HG03135 (cell line): ENCODE measurements around the gene CAPN2.
"Not testable (repeated sequence)": the region's sequence is repeated elsewhere in the genome, so short reads cannot be mapped to it uniquely, and the experiment has no call there.

Experiments
- ATAC-seq: cut with Tn5 transposase; IDR thresholded peaks from one replicate; pipeline ENCODE4 v1.9.1; 2021; ENCODE audit warnings: mild to moderate bottlenecking, moderate library complexity; ENCODE audit not compliant: unreplicated experiment

The CAPN2 gene

DNA sequence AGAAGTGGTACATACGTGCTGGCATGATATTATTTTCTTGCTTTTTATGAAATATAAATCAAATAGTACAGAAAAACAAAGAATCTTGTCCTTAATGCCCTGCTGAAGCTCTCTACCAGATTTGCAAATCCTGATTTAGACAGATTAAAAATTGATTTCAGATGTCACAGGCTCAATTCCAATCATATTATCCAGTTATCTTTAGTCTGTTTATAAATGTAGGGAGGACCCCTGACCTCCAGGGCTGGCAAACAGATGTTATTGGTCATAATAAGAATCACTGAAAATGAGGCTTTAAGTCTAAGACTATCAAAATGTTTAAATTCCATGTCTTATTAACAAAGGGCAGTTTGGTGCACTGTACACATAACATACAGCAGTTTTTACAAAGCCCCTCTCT lies 71.3 kb downstream of the CAPN2 start:
- no peak for ATAC-seq

DNA sequence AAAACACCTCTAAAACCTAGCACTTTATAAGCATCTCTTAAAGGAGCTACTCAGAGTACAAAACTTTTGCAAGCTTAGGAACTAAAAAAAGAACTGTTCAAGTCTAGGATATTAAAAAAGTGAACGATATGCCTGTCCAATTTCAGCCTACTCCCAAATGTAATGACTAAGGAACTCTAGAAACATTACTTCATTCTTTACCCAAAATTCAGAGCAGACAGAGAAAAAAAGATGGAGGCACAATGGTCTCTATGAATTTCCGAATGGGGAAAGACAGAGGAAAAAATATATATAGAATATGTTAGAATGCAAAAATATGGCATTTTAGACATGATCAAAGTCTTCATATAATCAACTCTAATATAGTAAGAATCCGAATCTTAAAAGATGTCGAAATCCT lies 72.2 kb downstream of the CAPN2 start:
- ATAC-seq: no peak

DNA sequence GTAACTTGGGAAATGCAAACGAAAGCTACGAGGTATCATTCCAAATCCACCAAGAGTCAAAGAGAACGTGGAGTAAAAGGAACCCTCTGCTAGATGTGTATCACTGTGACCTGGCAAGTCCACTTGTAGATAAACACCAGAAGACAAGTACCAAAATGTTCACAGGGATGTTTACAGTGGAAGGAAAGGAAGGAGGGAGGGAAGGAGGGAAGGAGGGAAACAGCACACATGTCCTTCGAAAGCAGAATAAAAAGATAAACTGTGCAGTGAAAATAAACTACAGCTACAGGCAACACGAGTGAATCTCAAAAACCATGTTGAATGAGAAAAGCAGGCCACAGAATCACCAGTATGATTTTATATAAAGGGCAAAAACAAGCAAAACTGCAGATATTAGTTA lies 73.5 kb downstream of the CAPN2 start:
- ATAC-seq: no peak

DNA sequence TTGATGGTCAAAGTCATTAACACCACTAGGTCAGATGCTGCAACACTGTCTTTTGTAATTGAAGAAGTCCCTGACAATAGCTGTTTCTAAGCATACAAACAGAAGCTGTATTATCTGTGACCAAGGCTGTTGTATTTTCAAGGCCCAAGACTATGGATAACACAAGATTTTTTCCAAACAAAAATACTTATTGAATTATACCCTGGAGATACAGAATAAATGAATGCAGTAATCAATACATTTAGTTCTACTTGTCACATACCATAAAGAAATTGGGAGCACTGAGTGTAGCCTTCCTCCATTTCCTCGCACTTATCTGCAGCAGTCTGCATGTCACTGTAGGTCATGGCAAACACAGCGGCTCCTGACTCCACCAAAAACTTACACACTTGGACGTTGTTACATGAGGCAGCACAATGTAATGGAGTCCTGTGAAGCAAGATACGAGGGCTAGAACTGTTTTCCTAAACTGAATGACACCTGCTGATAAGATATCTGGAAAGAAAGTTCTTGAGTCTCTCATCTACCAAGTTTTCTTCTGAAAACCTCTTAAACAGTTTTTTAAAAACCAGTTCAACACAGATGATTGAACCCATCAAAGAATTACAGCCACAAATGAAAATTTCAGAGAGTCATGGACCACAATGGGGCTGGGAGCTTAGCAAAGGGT lies 76.5 kb downstream of the CAPN2 start:
- no peak for ATAC-seq

DNA sequence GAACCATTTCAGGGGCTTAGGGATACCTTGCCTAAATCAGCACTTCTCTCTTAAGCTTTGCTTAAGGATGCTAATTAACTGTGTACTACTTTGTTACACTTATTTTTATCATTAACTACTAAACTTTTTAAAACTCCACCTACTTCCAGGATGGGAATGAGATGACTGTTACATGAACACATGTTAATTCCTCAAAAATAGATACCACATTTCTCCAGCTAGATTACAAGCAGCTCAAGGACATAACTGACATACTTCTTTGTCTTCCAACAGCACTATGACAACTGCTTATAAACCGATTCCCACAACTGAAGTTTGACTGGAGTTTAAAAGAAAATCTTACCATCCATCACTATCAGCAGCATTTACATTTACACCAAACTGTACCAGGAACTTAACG lies 79.7 kb downstream of the CAPN2 start:
- ATAC-seq: no peak

DNA sequence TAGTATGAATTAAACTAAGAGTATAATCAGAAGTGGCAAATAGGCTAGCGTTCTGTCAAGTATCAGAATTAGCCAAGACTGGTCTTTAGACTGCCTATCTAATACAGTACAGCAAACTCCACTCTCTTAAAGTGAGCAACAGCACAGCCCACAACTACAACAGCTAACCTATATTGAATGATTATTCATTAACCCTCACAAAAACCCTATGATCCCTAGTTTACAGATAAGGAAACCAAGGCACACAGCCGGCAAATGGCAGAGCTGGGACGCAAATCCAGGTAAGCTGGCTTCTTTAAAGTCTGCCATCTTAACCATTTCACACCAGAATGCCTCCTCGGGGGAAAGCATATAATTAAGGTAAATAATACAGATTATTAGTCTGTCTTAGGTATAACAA lies 81.4 kb downstream of the CAPN2 start:
- no peak for ATAC-seq

DNA sequence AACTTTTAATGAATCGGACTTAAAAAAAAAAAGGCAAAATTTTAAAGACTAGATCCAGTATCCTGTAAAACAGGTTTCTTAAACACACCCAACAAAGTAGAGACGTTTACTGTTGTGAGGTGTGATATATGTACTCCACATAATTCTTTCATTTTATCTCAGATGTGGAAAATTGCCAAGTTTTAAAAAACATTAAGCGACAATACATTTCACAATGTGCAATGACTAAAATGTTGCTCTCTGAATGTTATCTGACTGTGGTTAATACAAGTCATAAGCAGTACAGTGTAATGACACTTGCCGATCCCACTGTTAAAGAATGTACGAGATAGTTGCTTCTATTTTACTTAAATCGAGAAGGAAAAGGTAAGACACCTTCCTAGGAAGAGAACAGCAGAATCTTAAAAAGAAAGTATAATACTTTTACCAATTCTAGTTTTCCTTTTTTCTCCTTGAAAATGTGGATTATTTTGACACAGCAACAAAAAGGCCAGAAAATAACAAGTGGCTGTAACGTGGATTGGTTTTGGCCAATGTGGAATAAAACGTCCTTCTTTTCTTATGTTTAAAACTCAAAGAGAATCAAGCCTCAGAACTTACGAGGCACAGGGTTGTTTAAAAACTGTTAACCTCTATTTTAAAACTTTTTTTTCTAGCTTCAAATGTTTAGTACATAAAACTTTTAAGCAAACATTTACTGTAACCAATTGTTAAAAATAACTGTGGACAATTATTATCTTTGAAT lies 82.0 kb downstream of the CAPN2 start:
- ATAC-seq: no peak

DNA sequence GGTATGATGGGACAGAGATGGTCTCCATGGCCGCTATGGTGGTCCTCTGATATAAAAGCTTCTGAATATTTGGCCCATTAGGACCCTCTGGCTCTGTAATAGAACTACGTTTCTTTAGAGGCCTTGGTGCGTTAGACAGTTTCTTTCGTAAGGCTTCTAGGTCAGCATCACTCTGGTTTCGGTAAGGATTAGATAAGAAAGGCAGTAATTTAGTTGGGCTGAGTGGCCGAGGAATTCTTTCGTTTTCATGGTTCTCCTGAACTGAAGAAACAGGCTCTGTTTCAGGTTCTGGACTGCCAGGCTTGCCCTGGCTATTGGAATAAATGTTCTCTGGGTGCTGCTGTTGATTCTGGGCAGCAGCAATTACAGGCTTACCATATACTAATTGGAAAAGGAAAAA lies 83.9 kb downstream of the CAPN2 start:
- ATAC-seq: no peak

DNA sequence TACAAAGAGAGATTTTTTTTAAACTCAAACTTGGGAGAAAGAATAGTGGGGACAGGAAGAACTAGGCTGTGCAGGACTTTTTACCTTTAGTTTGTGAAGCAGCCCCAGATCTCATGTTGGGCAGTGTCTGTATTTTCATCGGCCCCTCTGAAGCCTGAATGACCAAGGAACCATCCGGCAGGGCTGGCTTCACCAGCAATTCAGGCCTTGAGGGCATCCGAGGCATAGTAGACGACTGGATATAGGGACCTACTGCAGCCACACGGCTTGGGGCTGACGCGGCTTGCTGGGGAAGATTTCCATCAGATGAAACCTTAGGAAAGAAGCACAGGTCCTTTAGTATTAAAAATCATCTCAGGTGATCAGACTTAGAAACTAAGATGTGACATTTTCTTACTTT lies 89.7 kb downstream of the CAPN2 start:
- ATAC-seq: no peak

DNA sequence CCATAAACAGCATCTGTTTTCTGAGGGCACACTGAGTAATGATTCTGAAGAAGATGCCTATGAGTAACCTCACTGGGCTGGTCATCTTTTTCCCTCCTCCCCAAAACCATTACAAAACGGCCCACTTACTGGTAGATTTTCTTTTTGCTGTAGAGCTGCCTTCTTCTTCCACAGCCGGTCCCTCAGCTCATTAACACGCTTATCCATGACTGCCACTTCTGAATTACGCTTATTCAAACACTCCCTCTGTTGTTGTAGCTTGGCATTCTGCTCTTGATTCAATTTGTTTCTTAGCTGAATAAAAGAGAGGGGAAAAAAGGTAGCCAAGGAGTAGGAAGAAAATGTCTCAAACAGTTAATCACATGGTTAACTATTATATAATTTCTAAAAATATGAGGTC lies 90.3 kb downstream of the CAPN2 start:
- no peak for ATAC-seq

DNA sequence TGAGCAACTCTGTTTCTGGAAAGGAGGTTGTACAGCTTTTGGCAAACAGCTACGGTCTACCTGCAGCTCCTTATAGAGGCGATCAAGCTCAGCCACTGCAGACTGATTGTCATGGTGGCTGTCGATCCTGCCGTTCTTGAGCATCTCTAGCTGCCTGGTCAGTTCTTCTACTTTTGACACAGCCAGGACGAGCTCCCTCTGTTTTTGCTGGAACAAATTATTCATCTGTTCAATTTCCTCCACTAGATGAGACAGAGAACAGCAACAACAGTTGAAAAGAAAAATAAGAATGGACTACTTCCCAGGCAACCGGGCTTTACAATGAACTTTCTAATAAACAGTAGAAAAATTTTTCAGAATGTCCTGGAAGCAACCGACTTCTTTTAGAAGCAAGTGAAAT lies 90.9 kb downstream of the CAPN2 start:
- ATAC-seq: no peak

DNA sequence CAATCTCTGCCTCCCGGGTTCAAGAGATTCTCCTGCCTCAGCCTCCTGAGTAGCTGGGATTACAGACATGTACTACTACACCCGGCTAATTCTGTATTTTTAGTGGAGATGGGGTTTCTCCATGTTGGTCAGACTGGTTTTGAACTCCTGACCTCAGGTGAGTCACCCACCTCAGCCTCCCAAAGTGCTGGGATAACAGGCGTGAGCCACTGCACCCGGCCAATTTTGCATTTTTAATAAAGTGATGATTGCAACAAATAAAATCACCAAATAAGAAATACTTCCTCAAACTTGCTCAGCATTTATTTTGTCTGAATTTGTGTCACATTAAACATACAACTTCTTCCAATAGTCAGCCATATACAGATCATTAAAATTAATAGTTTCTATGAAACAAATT lies 97.6 kb downstream of the CAPN2 start:
- ATAC-seq: not testable (repeated sequence)

DNA sequence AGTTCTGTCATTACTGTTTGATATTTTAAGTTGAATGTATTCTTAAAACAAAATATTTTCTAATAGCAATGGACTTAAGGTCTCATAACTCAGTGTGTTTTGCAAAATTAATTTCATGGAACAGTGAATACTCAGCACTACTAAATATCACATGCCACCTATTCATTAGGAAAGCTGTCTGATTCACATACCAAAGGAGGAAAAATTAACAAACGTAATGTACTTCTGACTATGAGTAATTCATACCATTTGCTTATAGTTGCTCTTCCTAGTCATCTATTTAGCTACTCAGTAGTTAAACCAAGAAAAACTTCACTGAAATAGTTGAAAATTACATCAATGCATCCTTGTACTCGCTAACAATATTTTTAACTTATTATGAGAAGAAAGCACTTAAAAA lies 98.2 kb downstream of the CAPN2 start:
- ATAC-seq: no peak

DNA sequence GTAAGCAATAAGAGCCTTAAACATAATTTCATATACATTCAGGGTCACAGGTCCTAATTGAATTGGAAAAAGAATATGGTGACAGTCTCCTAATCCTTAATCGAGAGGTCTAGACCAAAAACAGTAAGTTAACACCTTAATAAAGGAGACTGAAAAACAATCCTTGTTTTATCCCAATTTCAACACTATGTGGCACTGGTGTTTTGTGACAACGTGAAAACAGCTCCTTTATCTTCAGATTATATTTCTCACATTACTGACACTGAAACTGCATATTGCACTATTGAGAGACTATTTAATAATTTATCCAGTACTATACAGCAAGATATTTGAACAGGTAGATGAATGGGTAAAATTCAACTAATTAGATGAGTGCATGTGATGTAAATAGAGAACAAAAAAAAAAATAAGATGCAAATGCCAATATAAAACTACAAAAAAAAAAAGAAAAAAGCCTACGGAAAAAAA lies 99.3 kb downstream of the CAPN2 start:
- ATAC-seq: no peak

DNA sequence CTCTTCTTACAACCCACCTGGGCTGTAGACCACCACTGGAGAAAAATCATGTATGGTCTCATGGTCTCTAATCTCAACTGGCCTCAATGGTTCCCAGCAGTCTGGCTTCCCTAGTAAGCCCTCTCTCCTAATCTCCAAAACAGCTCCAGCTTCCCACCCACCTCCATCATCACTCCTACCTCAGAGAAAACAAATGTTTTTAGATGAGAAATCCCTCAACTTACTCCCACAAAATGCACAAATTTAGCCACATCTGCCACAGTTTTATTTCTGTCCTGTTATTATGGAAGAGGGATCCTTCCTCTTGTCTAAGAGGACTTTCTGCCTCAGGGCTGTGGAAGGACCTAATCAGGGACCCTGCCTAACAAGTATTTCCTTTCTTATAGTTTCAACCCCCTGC lies 101.3 kb downstream of the CAPN2 start:
- no peak for ATAC-seq

DNA sequence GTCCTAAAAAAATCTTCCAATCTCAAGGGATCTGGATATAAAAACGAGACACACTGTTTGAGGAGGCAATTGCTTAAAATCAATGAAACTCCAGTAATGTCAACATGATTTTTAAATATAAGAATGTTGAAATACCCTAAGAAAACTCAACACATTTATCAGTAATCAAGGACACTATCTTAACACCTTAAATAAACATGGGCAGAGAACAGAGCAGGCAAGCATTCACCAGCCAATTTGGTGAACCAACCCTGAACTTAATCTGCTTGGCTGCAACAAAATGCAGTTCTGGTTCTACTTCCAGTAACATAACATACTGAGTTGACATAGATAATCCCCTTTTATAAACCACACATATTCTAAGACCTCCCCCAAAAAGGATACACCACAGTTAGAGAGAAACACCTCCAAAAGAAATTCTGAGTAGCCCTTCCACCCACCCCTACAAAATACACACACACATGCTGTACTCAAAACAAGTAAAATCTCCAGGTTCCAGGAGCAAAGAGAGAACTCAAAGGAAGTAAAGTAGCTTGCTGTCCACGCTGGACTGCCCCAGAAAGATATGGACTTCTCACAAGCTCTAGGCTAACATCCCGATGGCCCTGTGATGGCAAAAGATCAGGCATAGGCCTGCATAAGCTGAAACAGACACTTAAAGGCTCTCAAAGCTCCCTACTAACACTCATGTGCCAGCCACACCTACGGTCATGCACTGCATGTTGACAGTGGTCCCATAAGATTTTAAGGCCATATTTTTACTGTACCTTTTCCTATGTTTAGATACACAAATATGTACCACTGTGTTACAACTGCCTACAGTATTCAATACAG lies 102.9 kb downstream of the CAPN2 start:
- ATAC-seq: no peak

DNA sequence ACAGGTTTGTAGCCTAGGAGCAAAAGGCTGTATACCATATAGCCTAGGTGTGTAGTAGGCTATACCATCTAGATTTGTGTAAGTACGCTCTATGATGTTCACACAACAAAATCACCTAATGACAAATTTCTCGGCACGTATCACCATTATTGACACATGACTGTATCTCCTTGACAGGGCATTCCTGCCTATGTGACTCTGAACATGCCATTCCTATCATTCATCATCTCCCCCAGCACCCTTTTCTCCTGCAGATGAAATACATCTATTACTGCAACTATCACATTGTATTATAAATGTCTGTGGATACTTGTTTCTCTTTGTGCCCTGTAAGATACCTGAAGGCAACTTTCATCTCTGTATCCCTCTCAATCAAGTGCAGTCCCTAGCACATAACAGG lies 103.5 kb downstream of the CAPN2 start:
- ATAC-seq: no peak

DNA sequence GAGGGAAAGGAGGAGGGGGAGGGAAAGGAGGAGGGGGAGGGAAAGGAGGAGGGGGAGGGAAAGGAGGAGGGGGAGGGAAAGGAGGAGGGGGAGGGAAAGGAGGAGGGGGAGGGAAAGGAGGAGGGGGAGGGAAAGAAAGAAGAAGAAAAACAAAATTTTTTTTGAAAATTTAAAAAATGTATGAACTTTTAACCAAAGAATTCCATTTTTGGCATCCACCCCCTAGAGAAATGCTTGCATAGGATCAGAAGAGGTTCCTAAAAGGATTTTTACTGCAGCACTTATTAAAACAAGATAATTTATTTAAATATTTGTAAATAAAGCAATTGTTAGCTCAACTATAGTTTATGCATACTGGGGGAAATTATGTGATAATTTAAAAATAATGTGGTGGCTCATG lies 104.9 kb downstream of the CAPN2 start:
- not testable (repeated sequence) for ATAC-seq

DNA sequence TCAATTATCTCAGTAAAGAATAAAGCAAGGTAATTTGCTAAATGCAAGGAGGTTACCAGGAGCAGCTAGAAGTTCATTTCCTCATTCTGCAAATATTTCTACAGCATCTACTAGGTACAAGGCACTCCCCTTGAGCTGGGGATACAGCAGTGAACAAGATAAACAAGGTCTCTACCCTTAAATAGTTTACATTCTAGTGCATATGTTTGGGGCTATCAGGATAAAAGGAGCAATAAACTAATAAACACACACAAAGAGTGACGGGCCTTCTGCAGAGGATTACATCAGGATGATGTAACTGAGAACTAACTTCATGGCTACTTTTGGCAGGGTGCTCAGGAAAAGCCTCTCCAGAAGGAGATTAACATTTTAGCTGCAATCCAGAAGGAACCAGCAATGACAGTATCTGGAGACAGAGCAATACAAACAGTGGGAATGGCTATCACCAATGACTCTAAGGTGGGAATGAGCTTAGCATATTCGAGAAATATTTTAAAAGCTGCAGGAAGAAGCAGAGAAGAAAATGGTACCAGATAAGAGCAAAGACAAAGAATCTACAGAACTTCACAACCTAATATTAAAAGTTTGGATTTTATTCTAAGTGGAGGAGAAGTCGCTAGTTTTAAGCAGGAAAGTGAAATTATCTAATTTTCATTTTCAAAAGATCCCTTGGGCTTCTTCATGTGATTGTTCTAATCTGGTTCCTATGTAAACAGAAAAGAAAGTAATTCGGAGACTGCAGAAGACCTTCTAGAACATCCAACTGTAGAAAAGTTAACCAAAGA lies 107.6 kb downstream of the CAPN2 start:
- no peak for ATAC-seq

DNA sequence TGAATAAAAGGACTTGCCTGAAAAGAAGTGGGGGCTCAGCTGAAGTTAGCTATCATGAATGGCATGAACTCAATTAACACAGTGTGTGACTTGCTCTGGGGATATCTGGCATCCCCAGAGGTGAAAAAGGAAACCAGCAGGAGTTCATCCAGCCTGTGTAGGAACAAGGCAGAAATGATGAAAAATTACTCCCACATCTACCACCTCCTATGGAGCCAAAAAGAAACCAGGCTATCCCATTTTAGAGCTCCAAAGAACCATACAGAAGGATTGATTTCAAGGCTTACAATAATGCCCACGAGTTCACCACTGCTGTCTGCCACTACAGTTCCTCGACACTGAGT lies 108.1 kb downstream of the CAPN2 start:
- ATAC-seq: no peak

DNA sequence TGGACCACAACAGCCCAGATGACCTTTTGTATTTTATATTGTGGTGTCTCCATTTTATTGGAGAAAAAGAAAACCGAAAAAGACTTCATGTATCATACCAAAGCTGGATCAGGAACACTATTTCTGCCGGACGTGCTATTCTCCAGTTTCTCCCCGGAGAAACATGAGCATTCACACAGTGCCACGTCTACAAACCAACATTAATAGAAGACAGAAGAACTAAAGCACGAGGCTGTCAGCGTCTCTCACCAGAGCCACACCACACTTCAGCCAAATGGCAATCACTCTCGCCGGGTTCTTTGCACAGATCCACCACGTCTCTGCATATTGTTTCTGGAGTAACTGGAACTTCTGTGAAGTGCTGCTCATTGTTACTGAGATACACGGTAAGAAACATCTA lies 108.6 kb downstream of the CAPN2 start:
- ATAC-seq: no peak
